GM21528 (cell line): ENCODE results near the gene SFN.
"Not testable (repeated sequence)": the region's sequence is repeated elsewhere in the genome, so short reads cannot be mapped to it uniquely, and the experiment has no call there.

Experiments used
- ATAC-seq: cut with Tn5 transposase; IDR thresholded peaks from one replicate; pipeline ENCODE4 v1.9.1; 2021; ENCODE audit warnings: mild to moderate bottlenecking, moderate library complexity; ENCODE audit not compliant: unreplicated experiment, low FRiP score

The SFN gene

GRCh38 chr1:26861889-26862378 lies 1.0 kb upstream of the SFN start:
- ATAC-seq = no peak

GRCh38 chr1:26863685-26864077 lies 732 bp downstream of the SFN start:
- no peak for ATAC-seq

GRCh38 chr1:26864610-26865480 lies 1.9 kb downstream of the SFN start:
- ATAC-seq = peak; percentile 88

GRCh38 chr1:26873097-26873496 lies 10.1 kb downstream of the SFN start:
- not testable (repeated sequence) for ATAC-seq

- ATAC-seq = no peak
Measured at GRCh38 chr1:26874896-26875295, 11.9 kb downstream of the SFN start.

GRCh38 chr1:26877326-26877725 lies 14.4 kb downstream of the SFN start:
- no peak for ATAC-seq

- ATAC-seq = no peak
Measured at GRCh38 chr1:26879793-26880192, 16.8 kb downstream of the SFN start.

- ATAC-seq = not testable (repeated sequence)
Measured at GRCh38 chr1:26881611-26882010, 18.7 kb downstream of the SFN start.

- ATAC-seq = no peak
Measured at GRCh38 chr1:26882696-26883463, 19.9 kb downstream of the SFN start.

- ATAC-seq = no peak
Measured at GRCh38 chr1:26887125-26887524, 24.2 kb downstream of the SFN start.

- no peak for ATAC-seq
Measured at GRCh38 chr1:26888231-26888630, 25.3 kb downstream of the SFN start.

GRCh38 chr1:26889551-26890466 lies 26.9 kb downstream of the SFN start, which contains the start of gene GPN2:
Gene GPN2, minus strand, starts transcription at chr1:26890283. Its CDS starts 187 bp downstream, at chr1:26890096.
- ATAC-seq = peak; percentile 74

- peak; percentile 35 for ATAC-seq
Measured at GRCh38 chr1:26890467-26890796, 27.5 kb downstream of the SFN start.

GRCh38 chr1:26894263-26894662 lies 31.3 kb downstream of the SFN start:
- ATAC-seq = no peak

GRCh38 chr1:26897351-26897750 lies 34.4 kb downstream of the SFN start:
- ATAC-seq = no peak

- peak; percentile 78 for ATAC-seq
Measured at GRCh38 chr1:26900001-26900814, 37.3 kb downstream of the SFN start, which contains the start of gene GPATCH3. Gene GPATCH3, minus strand, starts transcription at chr1:26900467. Its CDS starts 25 bp downstream, at chr1:26900442.

- ATAC-seq = no peak
Measured at GRCh38 chr1:26900815-26901511, 38.0 kb downstream of the SFN start.

GRCh38 chr1:26907071-26907917 lies 44.3 kb downstream of the SFN start:
- ATAC-seq = no peak
